ENCODE results near the gene TM4SF5.

The TM4SF5 gene, protein sequence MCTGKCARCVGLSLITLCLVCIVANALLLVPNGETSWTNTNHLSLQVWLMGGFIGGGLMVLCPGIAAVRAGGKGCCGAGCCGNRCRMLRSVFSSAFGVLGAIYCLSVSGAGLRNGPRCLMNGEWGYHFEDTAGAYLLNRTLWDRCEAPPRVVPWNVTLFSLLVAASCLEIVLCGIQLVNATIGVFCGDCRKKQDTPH

DNA sequence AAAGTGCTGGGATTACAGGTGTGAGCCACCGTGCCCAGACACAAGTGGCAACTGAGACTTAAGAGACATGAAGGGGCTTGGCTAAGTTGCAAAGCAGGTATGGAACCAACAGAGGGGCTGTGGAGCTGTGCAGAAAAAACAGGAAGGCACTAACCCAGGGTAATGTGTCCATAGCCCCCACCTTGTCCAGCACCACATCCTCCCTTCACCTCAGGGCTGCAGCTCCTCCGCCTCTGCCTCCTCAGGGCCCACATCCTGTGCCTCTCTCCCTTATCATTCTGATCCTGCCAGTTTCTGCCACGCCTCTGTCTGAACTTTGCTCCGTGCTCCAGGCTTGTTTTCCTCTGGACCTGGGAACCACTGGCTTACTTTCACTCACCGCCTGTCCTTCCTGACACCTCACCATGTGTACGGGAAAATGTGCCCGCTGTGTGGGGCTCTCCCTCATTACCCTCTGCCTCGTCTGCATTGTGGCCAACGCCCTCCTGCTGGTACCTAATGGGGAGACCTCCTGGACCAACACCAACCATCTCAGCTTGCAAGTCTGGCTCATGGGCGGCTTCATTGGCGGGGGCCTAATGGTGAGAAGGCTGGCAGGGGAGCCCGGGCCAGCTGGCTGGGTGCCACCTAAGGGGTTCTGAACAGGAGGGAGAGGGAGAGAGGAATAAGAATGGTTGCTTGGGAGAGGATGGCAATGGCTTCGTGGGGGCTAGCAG is at the start of gene TM4SF5:
Gene TM4SF5, plus strand, starts transcription at position 368 of the 716 bp plus-strand sequence. Its CDS starts 37 bp downstream, at position 405.
- DNase-seq = peak; percentile 63

DNA sequence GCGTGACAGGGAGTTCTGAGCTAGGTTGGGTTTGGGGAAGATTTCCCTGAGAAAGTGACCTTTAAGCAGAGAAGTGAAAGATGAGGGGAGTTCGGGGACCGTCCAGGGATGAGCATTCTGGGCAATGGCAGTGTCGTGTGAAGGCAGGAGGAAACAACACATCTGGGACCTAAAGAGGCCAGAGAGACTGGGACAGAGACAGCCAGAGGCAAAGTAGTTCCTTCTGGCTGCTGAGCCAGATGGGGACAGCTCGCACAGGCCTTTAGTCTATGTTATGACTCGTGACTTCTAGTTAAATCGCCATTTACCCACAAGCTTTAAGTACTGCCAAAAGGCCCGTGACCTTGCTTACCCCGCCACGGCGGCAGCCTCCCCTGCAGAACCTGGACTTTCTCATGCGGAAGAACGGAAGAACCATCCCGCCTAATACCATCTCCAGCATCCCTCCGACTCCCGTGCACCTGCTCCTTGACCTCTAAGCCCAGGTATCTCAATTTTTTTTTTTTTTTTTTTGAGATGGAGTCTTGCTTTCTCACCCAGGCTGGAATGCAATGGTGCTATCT is 48.9 kb upstream of the TM4SF5 start:
- no peak for DNase-seq

DNA sequence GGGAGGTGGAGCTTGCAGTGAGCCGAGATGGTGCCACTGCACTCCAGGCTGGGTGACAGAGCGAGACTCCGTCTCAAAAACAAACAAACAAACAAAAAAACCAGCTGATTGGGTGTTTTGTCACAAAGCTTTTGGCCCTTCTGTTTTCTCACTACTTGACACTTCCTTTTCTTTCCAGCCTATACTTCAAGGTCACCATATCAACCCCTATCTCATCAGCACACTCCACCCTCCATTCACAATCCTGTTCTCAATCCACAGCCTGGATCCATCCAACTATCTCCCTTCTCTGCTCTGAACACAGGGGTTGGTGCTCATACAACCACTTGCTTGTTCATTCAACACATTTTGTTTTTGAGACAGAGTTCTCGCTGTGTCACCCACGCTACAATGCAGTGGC is 47.0 kb upstream of the TM4SF5 start:
- no peak for DNase-seq

DNA sequence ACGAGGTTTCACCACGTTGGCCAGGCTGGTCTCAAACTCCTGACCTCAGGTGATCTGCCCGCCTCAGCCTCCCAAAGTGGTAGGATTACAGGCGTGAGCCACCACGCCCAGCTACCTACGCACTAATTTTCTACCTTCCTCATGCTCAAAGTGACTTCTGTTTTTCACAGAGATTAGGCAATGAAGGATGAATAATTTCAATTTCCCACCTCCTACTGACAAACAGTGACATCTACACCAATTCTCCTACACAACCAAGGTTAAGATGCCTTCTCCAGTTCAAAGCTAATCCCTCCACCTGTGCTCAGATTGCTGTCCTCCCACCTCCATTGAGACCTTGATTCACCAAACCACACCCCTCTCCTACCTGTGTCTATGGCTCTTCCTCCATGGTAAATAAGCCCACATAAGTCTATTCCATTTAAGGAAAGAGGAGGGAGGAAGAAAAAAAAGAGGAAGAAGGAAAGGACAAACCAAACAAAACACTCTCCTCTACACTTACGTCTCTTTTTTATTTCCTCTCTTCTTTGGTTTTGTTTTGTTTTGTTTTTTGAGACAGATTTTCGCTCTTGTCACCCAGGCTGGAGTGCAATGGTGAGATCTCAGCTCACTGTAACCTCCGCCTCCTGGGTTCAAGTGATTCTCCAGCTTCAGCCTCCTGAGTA is 45.9 kb upstream of the TM4SF5 start:
- no peak for DNase-seq

DNA sequence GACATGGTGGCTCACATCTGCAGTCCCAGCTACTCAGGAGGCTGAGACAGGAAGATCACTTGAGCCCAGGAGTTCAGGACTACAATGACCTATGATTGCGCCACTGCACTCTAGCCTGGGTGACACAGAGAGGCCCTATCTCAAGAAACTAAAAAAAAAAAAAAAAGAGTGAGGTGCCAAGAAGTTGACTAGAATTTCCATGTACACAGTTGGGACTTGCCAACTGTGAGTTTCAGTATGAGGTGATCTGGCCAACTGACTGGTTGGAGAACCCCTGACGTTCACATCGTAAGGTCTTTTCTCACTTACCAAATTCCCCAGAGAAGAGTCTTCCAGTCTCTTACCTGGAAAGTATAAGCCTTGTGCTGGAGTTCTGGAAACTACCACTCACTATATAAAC is 43.6 kb upstream of the TM4SF5 start:
- no peak for DNase-seq

DNA sequence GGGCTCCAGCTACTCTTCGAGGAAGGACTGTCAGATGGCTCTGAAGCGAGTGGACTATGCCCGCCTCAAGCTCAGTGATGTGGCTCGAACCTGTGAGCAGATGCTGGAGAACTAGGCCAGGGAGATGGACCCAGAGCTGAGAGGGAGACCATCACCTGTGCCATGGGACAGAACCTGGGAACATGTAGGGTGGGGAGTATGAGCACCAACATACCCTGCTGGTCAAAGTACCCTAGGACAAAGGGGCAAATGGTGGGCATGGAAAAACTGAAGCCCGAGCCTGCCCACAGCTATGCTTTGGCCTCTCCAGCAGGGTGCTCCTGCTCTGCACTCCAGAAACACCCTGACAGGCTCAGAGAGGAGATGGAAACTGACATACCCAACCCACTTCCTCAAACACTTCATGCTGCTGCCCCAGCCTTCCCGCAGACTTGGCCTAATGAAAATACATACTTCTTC is 38.6 kb upstream of the TM4SF5 start:
- DNase-seq = no peak

DNA sequence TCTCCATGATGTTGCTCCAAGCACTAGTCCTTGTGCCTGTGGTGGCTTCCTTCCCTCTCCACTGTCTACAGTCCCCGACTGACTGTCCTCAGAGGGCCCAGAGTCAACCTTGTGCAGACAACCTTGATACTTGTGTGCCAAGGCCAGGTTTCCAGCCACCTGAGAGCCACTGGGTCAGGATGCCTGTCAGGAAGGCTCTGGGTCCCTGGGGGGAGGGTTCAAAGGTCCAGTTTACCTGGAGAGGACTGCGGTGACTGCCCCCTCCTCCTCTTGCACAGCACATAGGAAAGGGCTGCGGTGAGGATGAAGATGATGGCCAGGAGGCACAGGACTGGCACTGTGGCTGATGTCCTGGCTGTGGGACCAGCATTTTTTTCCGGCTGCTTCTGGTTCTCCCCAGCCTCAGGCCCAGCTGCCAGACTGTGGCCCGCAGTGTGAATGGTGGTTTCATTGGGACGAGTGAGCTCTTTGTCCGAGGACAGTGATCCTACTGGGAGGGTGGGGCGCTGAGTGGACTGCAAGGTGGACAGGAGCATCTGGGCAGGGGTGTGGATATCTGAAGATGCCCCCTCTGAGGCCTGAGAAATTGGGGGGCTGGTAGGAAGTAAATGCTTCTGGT is 36.7 kb upstream of the TM4SF5 start:
- no peak for DNase-seq

DNA sequence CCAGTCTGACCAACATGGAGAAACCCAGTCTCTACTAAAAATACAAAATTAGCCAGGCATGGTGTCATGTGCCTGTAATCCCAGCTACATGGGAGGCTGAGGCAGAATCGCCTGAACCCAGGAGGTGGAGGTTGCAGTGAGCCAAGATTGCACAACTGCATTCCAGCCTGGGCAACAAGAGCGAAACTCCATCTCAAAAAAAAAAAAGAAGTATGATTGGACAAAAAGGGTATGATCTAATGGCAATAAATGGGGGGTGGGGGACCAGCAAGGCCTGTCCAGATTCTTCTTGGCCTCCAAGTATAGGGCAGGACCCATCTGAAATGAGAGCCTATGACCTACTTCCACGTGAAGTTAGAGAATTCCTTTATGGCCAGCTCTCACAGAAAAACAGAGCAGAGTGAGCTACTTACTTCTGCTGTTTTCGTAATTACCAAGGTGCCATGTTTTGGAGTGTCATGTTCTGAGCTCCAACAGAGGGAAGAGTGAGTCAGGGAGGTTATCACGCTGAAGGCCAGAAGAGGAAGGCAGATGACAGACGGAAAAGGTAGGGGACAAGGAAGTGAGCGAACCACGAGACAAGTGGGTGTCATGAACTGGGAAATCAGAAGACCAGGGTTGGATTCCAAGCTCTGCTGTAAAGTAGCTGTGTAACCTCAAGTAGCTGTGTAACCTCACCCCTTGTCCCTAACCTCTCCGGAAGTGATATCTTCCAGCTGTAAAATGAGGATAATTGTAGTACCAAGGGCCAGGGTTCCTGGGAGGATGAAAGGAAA is 35.6 kb upstream of the TM4SF5 start:
- DNase-seq = no peak

DNA sequence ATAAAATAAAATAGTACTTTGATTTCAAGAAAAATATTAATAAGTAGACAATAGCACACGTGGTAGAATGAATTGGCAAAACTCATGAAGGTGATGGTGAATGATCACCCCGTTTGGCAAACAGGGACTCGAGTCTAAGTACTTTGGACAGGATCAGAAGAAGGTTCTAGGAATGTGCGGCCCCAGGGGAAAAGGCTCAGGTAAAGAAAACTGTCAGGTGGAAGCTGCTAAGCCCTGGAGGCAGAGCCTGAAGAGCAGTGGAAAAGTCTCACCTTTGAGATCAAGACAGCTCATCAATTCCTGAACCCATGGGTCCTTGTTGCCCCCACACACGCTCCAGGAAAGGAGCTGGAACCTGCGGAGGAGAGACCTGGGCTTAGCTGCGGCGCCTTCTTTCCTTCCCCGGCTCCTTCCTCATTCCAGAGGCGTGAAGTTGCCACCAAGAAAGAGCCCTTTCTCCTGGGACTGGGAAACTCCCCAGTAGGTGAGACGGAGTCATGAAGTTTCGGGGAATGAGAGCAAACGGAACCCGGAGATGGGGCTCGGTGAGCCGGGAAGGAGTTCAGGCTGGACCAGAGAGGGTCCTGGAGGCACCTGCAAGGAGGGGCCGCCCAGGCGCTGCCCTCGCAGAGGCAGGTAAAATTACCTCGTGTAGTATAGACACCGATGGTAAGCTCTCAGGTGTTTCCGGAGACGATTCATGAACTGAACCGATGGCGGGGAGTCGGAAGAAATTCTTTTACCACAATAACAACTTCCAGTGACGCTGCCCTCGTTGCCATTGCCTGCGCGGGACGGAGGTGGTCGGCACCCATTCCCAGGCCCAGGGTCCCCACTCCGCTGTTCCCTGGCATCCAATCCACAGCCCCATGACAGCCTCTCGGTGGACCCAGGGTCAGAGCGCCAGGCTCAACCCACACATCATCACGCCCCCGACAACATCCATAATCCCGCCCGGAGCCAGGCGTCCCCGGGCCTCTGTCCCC is 33.3 kb upstream of the TM4SF5 start:
- no peak for DNase-seq

DNA sequence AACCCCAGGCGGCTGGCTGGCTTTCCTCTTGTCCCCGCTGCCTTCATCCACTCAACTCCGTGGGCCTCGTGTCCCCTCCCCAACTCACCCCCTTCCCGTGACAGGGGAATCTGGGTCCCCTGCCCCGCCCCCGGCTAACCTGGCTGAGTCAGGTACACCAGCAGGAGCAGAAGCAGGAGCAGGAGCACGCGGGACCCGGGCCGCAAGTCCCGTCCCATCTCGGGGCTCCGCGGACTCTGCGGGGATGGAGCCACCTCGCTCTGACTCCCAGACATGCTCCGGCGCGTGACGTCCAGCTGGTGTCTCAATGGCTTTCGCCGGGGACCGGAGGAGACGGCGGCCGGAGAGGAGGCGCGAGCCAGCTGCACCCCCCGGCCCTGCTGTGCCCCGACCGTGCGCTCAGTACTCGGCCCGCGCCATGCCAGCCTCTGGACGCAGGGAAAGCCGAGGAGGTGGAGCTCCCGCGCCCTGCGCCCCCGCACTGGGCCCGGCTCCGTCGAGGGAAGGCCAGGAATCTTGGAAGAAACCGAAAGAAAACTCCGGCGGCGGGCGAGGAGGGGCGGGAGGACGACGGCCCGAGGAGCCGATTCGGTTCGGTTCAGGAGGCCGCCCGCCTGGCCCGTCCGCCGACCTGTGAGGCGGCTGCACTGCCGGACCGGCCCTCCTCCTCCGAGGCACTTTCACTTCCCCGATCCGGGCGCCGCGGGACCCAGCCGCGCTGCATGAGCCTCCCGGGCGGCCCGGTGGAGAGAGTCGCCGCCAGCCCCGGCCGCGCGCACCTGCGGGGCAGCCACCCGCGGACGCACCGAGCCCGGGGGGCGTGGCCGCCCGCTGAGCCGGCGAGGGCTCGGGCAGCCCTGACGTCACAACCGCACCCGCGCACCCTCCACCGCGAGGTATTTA is 32.3 kb upstream of the TM4SF5 start, which contains the start of the genes CXCL16 and ZMYND15:
Gene CXCL16, minus strand, starts transcription at position 807 of the 903 bp plus-strand sequence. Its CDS starts 589 bp downstream, at position 218.
Gene ZMYND15, plus strand, starts transcription at position 712 of the 903 bp plus-strand sequence. CDS start 716 bp downstream, outside the sequence.
- DNase-seq = no peak

DNA sequence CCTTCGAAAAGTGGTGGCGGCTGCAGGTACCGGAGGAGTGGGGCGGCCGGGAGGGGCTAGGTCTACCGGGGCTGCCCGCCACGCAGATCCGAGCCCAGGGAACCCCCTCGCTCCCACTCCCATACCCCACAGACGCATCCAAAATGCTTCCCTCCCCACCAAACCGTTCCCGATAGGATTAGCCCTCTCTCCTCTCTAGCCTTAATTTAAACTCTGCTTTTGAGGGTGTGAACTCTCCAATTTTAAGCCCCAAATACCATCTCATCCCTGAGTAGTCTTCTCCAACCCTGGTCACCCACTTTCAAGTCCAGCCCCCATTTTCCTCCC is 31.7 kb upstream of the TM4SF5 start:
- DNase-seq = no peak

DNA sequence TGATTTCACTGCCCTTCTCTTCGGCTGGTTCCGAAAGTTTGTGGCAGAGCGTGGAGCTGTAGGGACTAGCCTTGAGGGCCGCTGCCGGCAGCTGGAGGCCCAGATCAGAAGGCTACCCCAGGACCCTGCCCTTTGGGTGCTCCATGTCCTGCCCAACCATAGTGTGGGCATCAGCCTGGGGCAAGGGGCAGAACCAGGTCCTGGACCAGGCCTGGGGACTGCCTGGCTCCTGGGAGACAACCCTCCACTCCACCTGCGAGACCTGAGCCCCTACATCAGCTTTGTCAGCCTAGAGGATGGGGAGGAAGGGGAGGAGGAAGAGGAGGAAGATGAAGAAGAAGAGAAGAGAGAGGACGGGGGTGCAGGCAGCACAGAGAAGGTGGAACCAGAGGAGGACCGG is 31.1 kb upstream of the TM4SF5 start:
- no peak for DNase-seq

DNA sequence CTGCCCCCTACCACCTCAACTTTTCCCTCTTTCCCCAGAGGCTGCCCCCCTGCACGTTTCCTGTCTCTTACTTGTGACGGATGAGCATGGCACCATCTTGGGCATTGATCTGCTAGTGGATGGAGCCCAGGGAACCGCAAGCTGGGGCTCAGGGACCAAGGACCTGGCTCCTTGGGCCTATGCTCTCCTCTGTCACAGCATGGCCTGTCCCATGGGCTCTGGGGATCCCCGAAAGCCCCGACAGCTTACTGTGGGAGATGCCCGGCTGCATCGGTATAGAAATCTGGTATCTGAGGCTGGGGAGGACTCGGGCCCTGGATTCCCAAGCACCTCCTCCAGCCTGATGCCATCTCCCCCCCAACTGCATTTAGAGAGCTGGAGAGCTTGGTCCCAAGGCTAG is 30.1 kb upstream of the TM4SF5 start:
- no peak for DNase-seq

DNA sequence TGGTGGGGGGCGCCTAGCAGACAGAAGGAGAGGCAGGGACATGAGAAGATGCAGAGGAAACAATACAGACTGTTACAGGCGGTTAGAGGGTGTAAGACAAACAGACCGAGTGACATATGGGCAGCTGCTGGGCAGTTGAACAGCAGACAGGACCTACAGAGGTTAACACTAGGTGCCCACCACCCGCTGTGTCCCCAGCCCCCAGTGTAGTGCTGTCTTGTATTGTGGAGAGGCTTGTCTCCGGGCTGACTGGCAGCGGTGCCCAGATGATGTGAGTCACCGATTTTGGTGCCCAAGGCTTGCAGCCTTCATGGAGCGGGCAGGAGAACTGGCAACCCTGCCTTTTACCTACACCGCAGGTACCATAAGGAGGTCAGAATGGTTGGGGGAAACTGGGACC is 29.6 kb upstream of the TM4SF5 start:
- DNase-seq = no peak

DNA sequence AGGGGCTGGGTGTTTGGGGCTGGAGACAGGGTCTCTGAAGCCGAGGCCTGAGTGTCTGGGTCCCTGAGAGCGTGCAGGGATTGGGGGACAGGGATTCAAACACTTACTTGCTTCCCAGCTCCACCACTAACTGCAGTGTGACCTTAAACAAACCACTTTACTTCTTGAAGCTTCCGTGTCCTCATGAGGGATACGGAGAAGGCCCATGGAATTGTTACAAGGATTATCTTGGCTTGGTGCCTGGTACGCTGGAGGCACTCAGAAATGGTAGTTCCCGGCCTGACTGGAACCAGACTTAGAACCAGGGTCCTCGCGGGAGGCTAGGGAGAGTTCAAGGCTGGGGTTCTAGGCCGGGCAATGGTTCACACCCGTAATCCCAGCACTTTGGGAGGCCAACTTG is 29.1 kb upstream of the TM4SF5 start:
- DNase-seq = no peak

DNA sequence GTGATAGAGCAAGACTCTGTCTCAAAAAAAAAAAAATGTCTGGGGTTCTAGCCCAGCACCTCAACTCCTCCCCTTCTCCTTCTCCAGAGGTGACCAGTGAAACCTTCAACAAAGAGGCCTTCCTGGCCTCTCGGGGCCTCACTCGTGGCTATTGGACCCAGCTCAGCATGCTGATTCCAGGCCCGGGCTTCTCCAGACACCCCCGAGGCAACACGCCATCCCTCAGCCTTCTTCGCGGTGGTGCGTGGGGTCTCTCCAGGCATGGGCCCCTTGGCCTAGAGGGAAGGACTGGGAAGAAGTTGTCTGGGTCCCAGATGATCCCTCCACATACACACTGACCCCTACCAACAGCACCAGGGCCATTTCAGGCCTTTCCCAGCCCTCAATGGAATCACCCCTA is 28.5 kb upstream of the TM4SF5 start:
- no peak for DNase-seq

DNA sequence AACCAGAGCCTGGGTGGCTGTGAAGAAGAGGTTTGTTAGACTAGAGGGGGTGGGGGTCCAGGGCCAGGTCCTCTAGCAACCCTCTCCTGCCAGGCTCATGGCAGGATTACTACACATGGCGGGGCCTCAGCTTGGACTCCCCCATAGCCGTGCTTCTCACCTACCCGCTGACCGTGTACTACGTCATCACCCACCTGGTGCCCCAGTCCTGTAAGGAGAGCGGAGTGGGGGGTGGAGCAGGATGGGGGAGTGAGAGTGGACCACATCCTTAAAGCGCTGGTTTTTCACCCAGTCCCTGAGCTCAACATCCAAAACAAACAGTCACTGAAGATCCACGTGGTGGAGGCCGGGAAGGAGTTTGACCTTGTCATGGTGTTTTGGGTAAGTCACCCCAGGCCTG is 27.8 kb upstream of the TM4SF5 start:
- DNase-seq = no peak

DNA sequence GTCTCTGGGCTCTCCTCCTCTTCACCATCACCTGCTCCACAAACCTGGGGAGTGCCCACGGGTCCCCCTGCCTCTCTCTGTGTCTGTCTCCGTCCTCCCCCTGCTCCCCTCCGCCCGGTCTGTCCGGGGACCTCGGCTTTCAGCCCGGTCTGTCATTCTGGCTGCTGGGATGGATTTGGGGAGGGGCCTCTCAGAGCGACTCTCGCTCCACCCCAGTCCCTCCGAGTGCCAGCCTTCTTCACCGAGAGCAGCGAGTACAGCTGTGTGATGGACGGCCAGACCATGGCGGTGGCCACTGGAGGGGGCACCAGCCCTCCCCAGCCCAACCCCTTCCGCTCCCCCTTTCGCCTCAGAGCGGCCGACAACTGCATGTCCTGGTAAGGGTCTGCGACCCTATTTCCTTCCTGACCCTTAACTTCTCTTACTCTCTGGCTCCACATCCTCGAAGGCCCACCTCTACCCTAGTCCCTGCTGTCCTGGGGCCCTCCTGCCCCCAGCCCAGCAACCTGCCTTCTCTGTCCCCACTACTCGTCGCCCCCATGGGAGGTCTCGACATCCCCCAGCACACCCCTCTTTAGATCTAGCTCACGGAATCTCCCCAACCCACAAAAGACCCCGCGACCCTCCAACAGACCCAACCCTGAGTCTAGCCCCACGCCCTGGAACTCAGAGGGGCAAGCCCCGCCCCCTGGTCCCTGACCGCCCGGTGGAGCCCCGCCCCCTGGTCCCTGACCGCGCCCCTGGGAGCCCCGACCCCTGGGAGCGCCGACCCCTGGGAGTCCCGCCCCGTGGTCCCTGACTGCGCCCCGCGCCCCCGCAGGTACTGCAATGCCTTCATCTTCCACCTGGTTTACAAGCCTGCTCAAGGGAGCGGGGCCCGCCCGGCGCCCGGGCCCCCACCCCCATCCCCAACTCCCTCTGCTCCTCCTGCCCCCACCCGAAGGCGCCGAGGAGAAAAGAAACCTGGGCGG is 26.4 kb upstream of the TM4SF5 start:
- no peak for DNase-seq

DNA sequence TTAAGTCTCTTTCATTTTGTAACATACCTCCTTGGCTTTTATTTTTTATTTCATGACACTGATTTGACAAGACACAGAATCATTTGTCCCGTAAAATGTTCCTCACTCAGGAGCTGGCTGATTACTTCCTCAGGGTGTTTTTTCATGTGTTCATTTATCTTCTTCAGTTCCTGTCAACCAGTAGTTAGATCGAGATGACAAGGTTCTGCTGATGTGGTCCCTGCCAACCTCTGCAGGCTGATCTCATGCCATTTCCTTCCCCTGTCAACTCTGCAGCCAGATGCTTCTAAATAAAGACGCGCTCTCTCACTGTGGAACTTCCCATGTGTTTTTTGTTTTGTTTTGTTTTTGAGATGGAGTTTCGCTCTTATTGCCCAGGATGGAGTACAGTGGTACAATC is 23.8 kb upstream of the TM4SF5 start:
- no peak for DNase-seq
